BJ (cell line): ENCODE measurements around the gene IL10RA. TPM values are rescaled to one million over a fixed set of nuclear protein-coding genes. Genes with fewer than 3 reads are reported as not detected.

Source experiments
- CTCF ChIA-PET: fragments of 350-600 bp; formaldehyde crosslinking; extraction: SDS; loops from one replicate; lab custom pipeline; 2021; ENCODE audit warnings: antibody characterized with exemption, inconsistent platforms; lab: Yijun Ruan, JAX
- POLR2A ChIA-PET: fragments of 300-600 bp; sonication (Branson Sonifier 250); formaldehyde crosslinking; extraction: SDS; loops from one replicate; lab custom pipeline; 2021; ENCODE audit warnings: antibody characterized with exemption; lab: Charles Lee
- DNase-seq: peaks from one replicate; pipeline ENCODE4 v3.0.0-alpha.2; 2011; ENCODE audit warnings: low read depth
- H3K27me3 ChIP-seq: 2 replicates; pipeline ENCODE4 v1.6.0; 2011; ENCODE audit warnings: low read length; ENCODE audit not compliant: control insufficient read depth, insufficient read depth
- H3K36me3 ChIP-seq: 2 replicates; pipeline ENCODE4 v1.5.1; 2011; ENCODE audit warnings: low read length; ENCODE audit not compliant: control insufficient read depth, insufficient read depth
- H3K4me3 ChIP-seq: 2 replicates; pipeline ENCODE4 v1.5.1; 2011; ENCODE audit warnings: low read depth, mild to moderate bottlenecking, control low read depth, low read length
- polyA plus RNA-seq: library from polyadenylated mRNA; depleted of rRNA; stranded (reverse); fragments of >200 nt; gene quantifications from 2 replicates; pipeline ENCODE4 v1.2.3, GENCODE V29; 2011
- TF ChIP-seq, protein P1 (sequence below): IDR thresholded peaks from 2 replicates; pipeline ENCODE4 v1.5.1; 2011; ENCODE audit warnings: low read depth, mild to moderate bottlenecking, control low read depth, inconsistent platforms, low read length, moderate library complexity; ENCODE audit not compliant: insufficient read depth

IL10RA gene
- polyA plus RNA-seq, 1 experiment, result not detected

DNA sequence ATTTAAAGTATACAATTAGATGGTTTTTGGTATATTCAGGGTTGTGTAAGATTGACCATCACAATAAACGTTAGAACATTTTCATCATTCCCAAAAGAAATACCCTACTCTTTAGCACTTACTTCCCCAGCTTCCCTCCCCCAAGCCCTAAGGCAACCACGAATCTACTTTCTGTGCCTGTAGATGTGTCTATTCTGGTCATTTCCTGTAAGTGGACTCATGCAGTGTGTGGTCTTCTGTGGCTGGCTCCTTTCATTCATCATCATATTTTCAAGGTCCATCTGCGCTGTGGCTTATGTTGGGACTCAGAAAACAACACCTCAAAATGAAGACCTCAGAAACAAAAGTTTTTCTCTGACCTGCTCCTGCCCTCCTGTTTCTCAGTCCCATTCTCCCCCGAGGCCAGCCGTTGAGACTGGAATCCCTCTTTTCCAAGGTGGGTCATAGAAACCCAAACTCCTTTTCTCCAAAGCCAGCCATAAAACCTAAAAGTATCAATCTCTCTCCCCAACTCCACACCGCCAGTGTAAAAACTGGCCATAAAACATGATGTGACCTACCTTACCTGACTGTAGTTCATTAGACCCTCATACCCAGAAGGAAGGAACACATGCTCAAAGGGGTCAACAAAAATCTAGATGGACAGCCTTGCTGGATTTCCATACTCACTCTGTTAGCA, 44.1 kb upstream of the IL10RA start:
- ChIA-PET CTCF (interaction anchor here (0.8 to 1.8 kb wide), 3 partner anchors 98 to 135 kb away, joined by 3 to 7 read pairs (median 6); no protein-coding TSS in a partner anchor), POLR2A (no interaction called here)
- Histone ChIP-seq H3K4me3 (no peak overlapping the region), H3K36me3 (no peaks in the 10 kb centered on the region), H3K27me3 (no peaks in the 10 kb centered on the region)
- no peak for DNase-seq
- TF ChIP-seq, protein P1, sequence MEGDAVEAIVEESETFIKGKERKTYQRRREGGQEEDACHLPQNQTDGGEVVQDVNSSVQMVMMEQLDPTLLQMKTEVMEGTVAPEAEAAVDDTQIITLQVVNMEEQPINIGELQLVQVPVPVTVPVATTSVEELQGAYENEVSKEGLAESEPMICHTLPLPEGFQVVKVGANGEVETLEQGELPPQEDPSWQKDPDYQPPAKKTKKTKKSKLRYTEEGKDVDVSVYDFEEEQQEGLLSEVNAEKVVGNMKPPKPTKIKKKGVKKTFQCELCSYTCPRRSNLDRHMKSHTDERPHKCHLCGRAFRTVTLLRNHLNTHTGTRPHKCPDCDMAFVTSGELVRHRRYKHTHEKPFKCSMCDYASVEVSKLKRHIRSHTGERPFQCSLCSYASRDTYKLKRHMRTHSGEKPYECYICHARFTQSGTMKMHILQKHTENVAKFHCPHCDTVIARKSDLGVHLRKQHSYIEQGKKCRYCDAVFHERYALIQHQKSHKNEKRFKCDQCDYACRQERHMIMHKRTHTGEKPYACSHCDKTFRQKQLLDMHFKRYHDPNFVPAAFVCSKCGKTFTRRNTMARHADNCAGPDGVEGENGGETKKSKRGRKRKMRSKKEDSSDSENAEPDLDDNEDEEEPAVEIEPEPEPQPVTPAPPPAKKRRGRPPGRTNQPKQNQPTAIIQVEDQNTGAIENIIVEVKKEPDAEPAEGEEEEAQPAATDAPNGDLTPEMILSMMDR, result no peak

DNA sequence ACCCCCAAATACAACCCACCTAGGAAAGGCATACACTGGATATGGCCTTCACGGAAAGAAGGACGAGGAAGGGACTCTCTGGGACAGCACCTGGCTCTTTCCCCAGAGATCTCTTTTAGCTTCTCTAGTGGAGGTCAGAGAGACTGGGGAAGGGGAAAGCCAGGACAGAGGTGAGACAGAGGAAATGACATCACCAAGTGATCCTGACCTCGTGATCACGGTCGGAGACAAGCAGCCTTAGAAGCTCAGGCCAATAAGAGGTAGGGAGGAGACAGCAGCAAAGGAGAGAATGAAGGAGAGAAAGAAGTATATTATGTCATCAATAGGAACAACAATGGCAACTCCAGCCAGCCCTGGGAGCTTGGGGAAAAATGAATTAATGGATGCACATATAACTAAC, 41.6 kb upstream of the IL10RA start:
- no peak overlapping the region for H3K4me3 ChIP-seq
- DNase-seq, result no peak
- H3K36me3 ChIP-seq, result no peaks in the 10 kb centered on the region
- no peaks in the 10 kb centered on the region for H3K27me3 ChIP-seq
- TF ChIP-seq, protein P1, result no peak
- CTCF ChIA-PET, result interaction anchor here (0.8 to 11.8 kb wide), 3 partner anchors 93 to 137 kb away, joined by 5 to 176 read pairs (median 9); no protein-coding TSS in a partner anchor
- POLR2A ChIA-PET, result no interaction called here

- Histone ChIP-seq H3K27me3 (no peaks in the 10 kb centered on the region), H3K4me3 (no peak overlapping the region), H3K36me3 (no peaks in the 10 kb centered on the region)
- no peak for DNase-seq
- ChIA-PET POLR2A (no interaction called here), CTCF (interaction anchor here (0.8 to 11.8 kb wide), 5 partner anchors 17 to 137 kb away, joined by 3 to 176 read pairs (median 9); partner anchors contain the start of gene TMPRSS13)
- TF ChIP-seq, protein P1, result no peak
Observed at GRCh38 chr11:117945047-117945810, 41.0 kb upstream of the IL10RA start.

DNA sequence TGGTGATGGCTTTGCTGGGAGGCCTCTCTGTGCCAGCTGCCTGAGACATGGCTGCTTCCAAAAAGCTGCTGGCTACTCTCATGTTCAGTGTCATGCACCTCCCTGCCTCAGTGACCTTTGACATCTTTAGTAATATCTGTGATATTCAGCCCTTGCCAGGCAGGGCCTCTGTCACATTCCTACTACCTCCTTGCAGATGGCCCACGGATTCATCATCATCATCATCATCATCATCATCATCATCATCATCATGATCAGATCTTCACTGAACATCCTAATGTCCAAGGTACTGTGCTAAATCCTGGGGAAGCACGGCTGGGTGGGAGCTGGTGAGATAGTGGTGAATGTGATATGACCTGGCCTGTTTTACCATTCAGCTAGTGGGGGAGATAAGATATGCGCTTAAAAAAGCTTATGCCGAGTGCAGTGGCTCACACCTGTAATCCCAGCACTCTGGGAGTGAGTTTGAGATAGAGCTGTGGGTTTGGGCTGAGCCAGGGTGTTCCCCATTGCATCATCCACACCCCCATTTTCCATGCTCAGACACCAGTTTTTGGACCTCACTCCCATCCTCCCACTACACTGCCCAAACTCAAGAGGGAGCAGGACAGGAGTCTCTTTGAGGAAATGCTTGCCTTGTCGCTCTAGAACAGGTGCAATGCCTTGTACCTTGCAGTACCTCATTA, 39.9 kb upstream of the IL10RA start:
- Histone ChIP-seq H3K4me3 (no peak overlapping the region), H3K27me3 (no peaks in the 10 kb centered on the region), H3K36me3 (no peaks in the 10 kb centered on the region)
- ChIA-PET POLR2A (no interaction called here), CTCF (interaction anchor here (0.5 to 11.8 kb wide), 46 partner anchors 8 to 548 kb away, joined by 3 to 176 read pairs (median 4); partner anchors contain the start of gene TMPRSS13)
- no peak for DNase-seq
- TF ChIP-seq, protein P1, result no peak
